Smooth muscle cell (in vitro differentiated cells): ENCODE results near the gene SLC25A30. TPM values are rescaled to one million over a fixed set of nuclear protein-coding genes. Genes with fewer than 3 reads are reported as not detected.
"Not testable (repeated sequence)": the region's sequence is repeated elsewhere in the genome, so short reads cannot be mapped to it uniquely, and the experiment has no call there.

Experiments
- DNase-seq: peaks from one replicate; lab custom pipeline; 2025; ENCODE audit not compliant: unreplicated experiment; lab: John Stamatoyannopoulos, UW
- H2AFZ ChIP-seq: fragments of 200-600 bp; sonication (generic); 2 replicates; pipeline ENCODE4 v1.6.0; 2016; ENCODE audit warnings: antibody characterized with exemption, low read depth, mild to moderate bottlenecking
- H3F3A ChIP-seq: fragments of 200-600 bp; sonication (generic); 2 replicates; pipeline ENCODE4 v1.6.0; 2017; ENCODE audit warnings: antibody characterized with exemption, low read depth
- H3K27ac ChIP-seq: fragments of 200-600 bp; sonication (generic); 2 replicates; pipeline ENCODE4 v1.5.1; 2016; ENCODE audit warnings: low read depth, mild to moderate bottlenecking
- H3K27me3 ChIP-seq: fragments of 200-600 bp; sonication (generic); 2 replicates; pipeline ENCODE4 v1.6.1; 2016; ENCODE audit warnings: low read depth, mild to moderate bottlenecking
- H3K36me3 ChIP-seq: fragments of 200-600 bp; sonication (generic); 2 replicates; pipeline ENCODE4 v1.5.1; 2016; ENCODE audit warnings: low read depth
- H3K4me1 ChIP-seq: fragments of 200-600 bp; sonication (generic); 2 replicates; pipeline ENCODE4 v1.5.1; 2016; ENCODE audit warnings: low read depth
- H3K4me2 ChIP-seq: fragments of 200-600 bp; sonication (generic); 2 replicates; pipeline ENCODE4 v1.6.0; 2016; ENCODE audit warnings: mild to moderate bottlenecking
- H3K4me3 ChIP-seq: fragments of 200-600 bp; sonication (generic); 2 replicates; pipeline ENCODE4 v1.5.1; 2016; ENCODE audit warnings: mild to moderate bottlenecking
- H3K79me2 ChIP-seq: fragments of 200-600 bp; sonication (generic); 2 replicates; pipeline ENCODE4 v1.6.0; 2016; ENCODE audit warnings: low read depth, mild to moderate bottlenecking
- H3K9ac ChIP-seq: fragments of 200-600 bp; sonication (generic); 2 replicates; pipeline ENCODE4 v1.6.0; 2016; ENCODE audit warnings: low read depth
- H3K9me3 ChIP-seq: fragments of 200-600 bp; sonication (generic); replicated peaks from 2 replicates; pipeline ENCODE4 v1.5.1; 2016; ENCODE audit warnings: low read depth
- H4K20me1 ChIP-seq: fragments of 200-600 bp; sonication (generic); 2 replicates; pipeline ENCODE4 v1.6.0; 2016; ENCODE audit warnings: low read depth
- WGBS: methylation state at CpG from one replicate; pipeline ENCODE4 v1.1.7; 2016; ENCODE audit warnings: low lambda C conversion rate; 5-methylcytosine and 5-hydroxymethylcytosine counted together
- polyA plus RNA-seq: library from polyadenylated mRNA; unstranded; fragments of >200 nt; fragmentation: Nextera tagmentation; extraction: Ambion mirVana; gene quantifications from 2 replicates; pipeline ENCODE4 v1.2.1, GENCODE V29; 2016
- total RNA-seq: library from RNA; depleted of rRNA; stranded (reverse); fragments of >200 nt; gene quantifications from 2 replicates; pipeline ENCODE4 v1.2.3, GENCODE V29; 2014
- TF ChIP-seq, protein P1 (sequence below): fragments of 200-600 bp; sonication (generic); IDR thresholded peaks from 2 replicates; pipeline ENCODE4 v1.5.1; 2017; ENCODE audit warnings: borderline replicate concordance, mild to moderate bottlenecking, antibody characterized with exemption; ENCODE audit not compliant: insufficient read depth, poor library complexity, severe bottlenecking

SLC25A30 gene
- total and polyA plus RNA-seq, 2 experiments from 2014 or later: 1.3 to 6.8 TPM

DNA sequence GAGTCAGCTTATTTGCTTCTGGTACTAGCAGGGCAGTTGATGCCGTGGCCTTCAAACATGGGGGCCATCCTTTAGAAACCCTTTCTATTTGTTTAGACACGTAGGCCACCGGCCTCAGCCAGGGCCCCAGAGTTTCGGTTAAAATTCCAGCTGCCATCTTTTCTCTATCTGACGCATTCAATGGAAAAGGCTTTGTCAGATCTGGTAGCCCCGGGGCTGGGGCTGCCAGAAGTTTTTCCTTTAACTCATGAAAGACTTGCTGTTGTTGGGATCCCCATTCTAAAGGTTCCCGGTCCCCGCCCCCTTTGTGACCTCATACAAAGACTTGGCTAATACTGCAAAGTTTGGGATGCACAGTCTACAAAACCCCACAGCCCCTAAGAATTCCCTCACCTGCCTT is 41.5 kb downstream of the SLC25A30 start:
- not testable (repeated sequence) for H3K79me2 ChIP-seq

DNA sequence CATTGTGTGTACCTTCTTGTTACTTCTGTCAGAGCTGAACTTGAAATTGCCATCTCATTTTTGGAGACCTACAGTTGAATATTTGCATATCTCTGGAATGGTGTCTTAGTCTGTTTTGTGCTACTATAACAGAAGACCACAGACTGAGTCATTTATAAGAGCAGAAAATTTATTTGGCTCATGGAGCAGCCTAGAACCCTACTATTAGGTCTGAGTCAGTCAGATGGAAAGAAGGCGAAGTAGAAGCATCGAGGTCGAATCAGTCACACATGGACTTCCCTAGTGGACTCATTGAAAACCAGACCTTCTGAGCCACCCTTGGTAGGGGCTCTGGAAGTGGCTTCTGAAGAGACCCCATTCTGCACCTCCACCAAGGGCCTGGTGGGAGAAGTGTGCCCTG is 43.3 kb downstream of the SLC25A30 start:
- Histone ChIP-seq H3K27ac (no peak overlapping the region), H3K4me1 (no peaks in the 10 kb centered on the region), H3K9me3 (no peaks in the 10 kb centered on the region), H3K4me2 (no peak overlapping the region), H3F3A (no peaks in the 10 kb centered on the region), H3K79me2 (no peaks in the 10 kb centered on the region), H3K36me3 (no peaks in the 10 kb centered on the region), H2AFZ (no peak overlapping the region), H3K4me3 (no peak overlapping the region), H3K27me3 (no peaks in the 10 kb centered on the region), H4K20me1 (peaks cover 12% of the 10 kb centered on the region), H3K9ac (no peak overlapping the region)
- TF ChIP-seq, protein P1, sequence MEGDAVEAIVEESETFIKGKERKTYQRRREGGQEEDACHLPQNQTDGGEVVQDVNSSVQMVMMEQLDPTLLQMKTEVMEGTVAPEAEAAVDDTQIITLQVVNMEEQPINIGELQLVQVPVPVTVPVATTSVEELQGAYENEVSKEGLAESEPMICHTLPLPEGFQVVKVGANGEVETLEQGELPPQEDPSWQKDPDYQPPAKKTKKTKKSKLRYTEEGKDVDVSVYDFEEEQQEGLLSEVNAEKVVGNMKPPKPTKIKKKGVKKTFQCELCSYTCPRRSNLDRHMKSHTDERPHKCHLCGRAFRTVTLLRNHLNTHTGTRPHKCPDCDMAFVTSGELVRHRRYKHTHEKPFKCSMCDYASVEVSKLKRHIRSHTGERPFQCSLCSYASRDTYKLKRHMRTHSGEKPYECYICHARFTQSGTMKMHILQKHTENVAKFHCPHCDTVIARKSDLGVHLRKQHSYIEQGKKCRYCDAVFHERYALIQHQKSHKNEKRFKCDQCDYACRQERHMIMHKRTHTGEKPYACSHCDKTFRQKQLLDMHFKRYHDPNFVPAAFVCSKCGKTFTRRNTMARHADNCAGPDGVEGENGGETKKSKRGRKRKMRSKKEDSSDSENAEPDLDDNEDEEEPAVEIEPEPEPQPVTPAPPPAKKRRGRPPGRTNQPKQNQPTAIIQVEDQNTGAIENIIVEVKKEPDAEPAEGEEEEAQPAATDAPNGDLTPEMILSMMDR: no peak
- DNase-seq: no peak
- 93% methylated on average over 3 of the region's 3 CpGs for WGBS

More for the DNA sequence above, 41.5 kb downstream of the SLC25A30 start:
- not testable (repeated sequence) for H3K4me1 ChIP-seq, H3K9ac ChIP-seq, H3K9me3 ChIP-seq, H3K4me2 ChIP-seq, DNase-seq, H4K20me1 ChIP-seq, H3K4me3 ChIP-seq, H3K27me3 ChIP-seq, H3K36me3 ChIP-seq, H3F3A ChIP-seq, H3K27ac ChIP-seq, H2AFZ ChIP-seq
- WGBS: 94% methylated on average over 8 of the region's 8 CpGs

DNA sequence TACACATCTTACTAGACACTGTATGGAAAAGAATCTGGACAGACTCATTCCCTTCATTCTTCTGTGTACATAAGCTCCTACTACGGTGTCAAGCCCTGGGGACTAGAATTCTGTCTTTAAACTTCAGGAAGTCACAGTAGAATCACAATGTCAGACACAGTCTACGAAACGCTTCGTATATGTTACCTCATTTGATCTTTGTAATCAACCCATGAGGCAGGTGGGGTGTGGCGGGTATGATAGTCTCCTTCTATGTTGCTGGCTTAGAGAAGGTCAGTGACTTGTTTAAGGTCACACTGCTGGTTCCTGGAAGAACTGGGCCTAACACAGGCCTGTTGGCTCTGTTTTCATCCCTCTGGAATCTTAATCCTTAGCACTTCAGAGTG is 45.0 kb downstream of the SLC25A30 start:
- no peaks in the 10 kb centered on the region for H3K9me3 ChIP-seq
- TF ChIP-seq, protein P1: no peak
- H3F3A ChIP-seq: no peaks in the 10 kb centered on the region
- no peak overlapping the region for H2AFZ ChIP-seq
- no peak overlapping the region for H3K4me2 ChIP-seq
- H4K20me1 ChIP-seq: peaks cover 12% of the 10 kb centered on the region
- no peaks in the 10 kb centered on the region for H3K4me1 ChIP-seq
- H3K9ac ChIP-seq: no peak overlapping the region
- no peak for DNase-seq
- no peaks in the 10 kb centered on the region for H3K36me3 ChIP-seq
- no peak overlapping the region for H3K4me3 ChIP-seq
- WGBS: 75% methylated on average over 5 of the region's 5 CpGs
- no peak overlapping the region for H3K27ac ChIP-seq
- H3K27me3 ChIP-seq: no peaks in the 10 kb centered on the region
- H3K79me2 ChIP-seq: no peaks in the 10 kb centered on the region

DNA sequence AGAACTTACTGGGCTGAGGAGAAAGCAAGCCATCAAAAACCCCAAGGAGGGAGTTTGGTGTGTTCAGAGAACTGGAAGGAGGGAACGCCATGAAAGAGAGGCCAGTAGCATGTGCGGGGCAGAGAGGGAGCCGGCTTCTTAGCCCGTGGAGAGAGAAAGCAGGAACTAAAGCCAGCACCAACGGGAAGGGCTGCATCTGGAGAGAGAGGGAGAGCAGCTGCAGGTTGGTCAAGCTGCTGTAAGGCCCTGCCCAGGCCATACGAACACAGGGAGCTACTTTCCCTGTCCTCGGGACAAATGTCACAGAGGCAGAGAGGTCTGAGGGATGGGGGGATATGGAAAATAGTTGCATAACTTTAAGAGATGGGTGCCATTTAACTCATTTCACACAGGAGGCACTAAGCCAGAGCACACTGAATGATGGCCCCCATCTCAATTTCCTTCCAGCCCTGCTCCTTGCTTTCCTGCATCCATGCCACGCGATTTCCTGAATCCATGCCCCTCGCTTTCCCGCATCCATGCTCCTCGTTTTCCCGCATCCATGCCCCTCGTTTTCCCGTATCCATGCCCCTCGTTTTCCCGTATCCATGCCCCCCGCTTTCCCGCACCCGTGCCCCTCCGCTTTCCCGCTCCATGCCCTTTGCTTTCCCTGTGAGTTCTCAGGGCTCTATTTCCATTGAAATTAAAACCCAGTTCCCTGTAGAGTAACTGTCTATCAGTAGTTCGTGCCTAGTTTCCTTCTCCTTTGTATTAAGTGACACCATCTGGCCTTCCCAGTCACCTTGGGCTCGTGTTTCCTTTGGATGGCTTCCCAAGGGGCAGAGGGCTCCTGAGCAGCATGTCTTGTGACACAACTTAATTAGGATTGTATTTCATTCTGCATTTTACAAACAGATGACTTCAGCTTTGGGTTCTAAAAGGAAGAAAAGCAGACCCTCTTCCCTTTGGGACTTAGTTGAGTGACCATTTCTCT is 45.7 kb downstream of the SLC25A30 start:
- Histone ChIP-seq H3K9ac (no peak overlapping the region), H3K4me3 (no peak overlapping the region), H3K79me2 (no peaks in the 10 kb centered on the region), H3K27me3 (no peaks in the 10 kb centered on the region), H3K4me1 (no peaks in the 10 kb centered on the region), H3K9me3 (no peaks in the 10 kb centered on the region), H3K4me2 (no peak overlapping the region), H3K27ac (no peak overlapping the region), H4K20me1 (peaks cover 12% of the 10 kb centered on the region), H3K36me3 (no peaks in the 10 kb centered on the region), H2AFZ (no peak overlapping the region), H3F3A (peaks cover 5% of the 10 kb centered on the region)
- TF ChIP-seq, protein P1: no peak
- DNase-seq: no peak
- 92% methylated on average over 24 of the region's 24 CpGs for WGBS
